Measurements from ENCODE around the gene SYNDIG1.

DNA sequence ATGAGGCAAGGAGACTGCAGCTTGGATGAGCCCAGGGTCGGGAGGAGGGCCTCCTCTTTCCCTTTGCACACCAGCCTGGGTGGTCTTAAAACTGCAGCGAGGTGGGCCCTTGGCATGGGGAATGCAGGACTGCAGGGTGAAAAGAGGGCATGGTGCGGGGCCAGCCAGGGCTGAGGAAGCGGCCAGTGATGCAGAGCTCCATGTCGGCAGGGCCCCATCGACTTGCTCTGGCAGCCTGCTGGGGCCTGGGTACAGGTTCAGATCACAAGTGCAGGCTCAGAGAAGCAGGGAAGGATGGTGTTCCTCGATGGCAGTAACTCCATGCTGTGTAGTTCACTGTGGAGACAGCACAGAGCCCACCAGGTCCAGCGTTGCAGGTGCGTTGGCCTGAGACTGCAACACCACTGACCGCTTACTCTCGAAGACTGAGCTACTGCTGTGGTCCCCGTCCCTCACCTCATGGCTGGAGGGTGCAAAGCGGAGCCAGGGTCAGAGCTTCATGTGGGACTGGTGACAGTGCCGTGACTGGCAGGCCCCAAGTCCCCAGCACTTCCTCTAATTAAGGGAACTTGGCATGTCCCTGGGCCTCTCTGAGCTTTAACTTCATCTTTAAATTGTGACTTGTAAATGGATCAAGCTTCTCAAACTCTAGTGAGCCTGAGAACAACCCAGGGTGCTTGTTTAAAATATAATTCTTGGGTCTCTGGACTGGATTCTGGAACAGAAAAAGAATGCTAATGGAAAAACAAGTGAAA lies 223.2 kb downstream of the SYNDIG1 start:
- TF ChIP-seq POLR2A (IDR thresholded peaks at IDR 0.05), result no peak
- TF ChIP-seq, protein P1, sequence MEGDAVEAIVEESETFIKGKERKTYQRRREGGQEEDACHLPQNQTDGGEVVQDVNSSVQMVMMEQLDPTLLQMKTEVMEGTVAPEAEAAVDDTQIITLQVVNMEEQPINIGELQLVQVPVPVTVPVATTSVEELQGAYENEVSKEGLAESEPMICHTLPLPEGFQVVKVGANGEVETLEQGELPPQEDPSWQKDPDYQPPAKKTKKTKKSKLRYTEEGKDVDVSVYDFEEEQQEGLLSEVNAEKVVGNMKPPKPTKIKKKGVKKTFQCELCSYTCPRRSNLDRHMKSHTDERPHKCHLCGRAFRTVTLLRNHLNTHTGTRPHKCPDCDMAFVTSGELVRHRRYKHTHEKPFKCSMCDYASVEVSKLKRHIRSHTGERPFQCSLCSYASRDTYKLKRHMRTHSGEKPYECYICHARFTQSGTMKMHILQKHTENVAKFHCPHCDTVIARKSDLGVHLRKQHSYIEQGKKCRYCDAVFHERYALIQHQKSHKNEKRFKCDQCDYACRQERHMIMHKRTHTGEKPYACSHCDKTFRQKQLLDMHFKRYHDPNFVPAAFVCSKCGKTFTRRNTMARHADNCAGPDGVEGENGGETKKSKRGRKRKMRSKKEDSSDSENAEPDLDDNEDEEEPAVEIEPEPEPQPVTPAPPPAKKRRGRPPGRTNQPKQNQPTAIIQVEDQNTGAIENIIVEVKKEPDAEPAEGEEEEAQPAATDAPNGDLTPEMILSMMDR (IDR thresholded peaks at IDR 0.05), result no peak

Measured in body of pancreas (tissue), 4 donors.